KMS-11 (cell line): ENCODE measurements around the gene RFX8.

Experiments used
- H2AFZ ChIP-seq: fragments of 200-600 bp; sonication (generic); 2 replicates; pipeline ENCODE4 v1.6.1; 2016; ENCODE audit warnings: antibody characterized with exemption, mixed run types, low read depth
- H3K27ac ChIP-seq: fragments of 200-600 bp; sonication (generic); 2 replicates; pipeline ENCODE4 v1.6.1; 2016; ENCODE audit warnings: mild to moderate bottlenecking, mixed run types
- H3K27me3 ChIP-seq: fragments of 200-600 bp; sonication (generic); 2 replicates; pipeline ENCODE4 v1.6.1; 2017; ENCODE audit warnings: mild to moderate bottlenecking, low read depth, mixed run types, moderate library complexity; ENCODE audit not compliant: insufficient read depth
- H3K36me3 ChIP-seq: fragments of 200-600 bp; sonication (generic); 2 replicates; pipeline ENCODE4 v1.6.1; 2017; ENCODE audit warnings: mild to moderate bottlenecking, mixed run types; ENCODE audit not compliant: insufficient read depth
- H3K4me1 ChIP-seq: fragments of 200-600 bp; sonication (generic); 2 replicates; pipeline ENCODE4 v1.6.1; 2016; ENCODE audit warnings: mild to moderate bottlenecking, low read depth, mixed run types; ENCODE audit not compliant: poor library complexity, severe bottlenecking
- H3K4me2 ChIP-seq: fragments of 200-600 bp; sonication (generic); 2 replicates; pipeline ENCODE4 v1.7.0; 2016; ENCODE audit warnings: mild to moderate bottlenecking, mixed run types
- H3K4me3 ChIP-seq: fragments of 200-600 bp; sonication (generic); IDR thresholded peaks from 2 replicates; pipeline ENCODE4 v1.6.1; 2017; ENCODE audit warnings: low read depth, low read length, mixed read lengths; ENCODE audit not compliant: insufficient read depth
- H3K79me2 ChIP-seq: fragments of 200-600 bp; sonication (generic); 2 replicates; pipeline ENCODE4 v1.6.1; 2016; ENCODE audit warnings: low read depth, mixed run types; ENCODE audit not compliant: insufficient read depth
- H3K9ac ChIP-seq: fragments of 200-600 bp; sonication (generic); 2 replicates; pipeline ENCODE4 v1.6.1; 2016; ENCODE audit warnings: mild to moderate bottlenecking, mixed run types
- H4K20me1 ChIP-seq: fragments of 200-600 bp; sonication (generic); 2 replicates; pipeline ENCODE4 v1.6.1; 2016; ENCODE audit warnings: mild to moderate bottlenecking, mixed run types; ENCODE audit not compliant: insufficient read depth
- CTCF ChIP-seq: fragments of 200-600 bp; sonication (generic); conservative IDR thresholded peaks from 2 replicates; pipeline ENCODE4 v1.6.1; 2017; ENCODE audit warnings: low read depth, mild to moderate bottlenecking, antibody characterized with exemption, low read length, moderate library complexity, mixed read lengths

The RFX8 gene

GRCh38 chr2:101492936-101493473 lies 18.1 kb upstream of the RFX8 start:
- H3K36me3 ChIP-seq, result no peaks in the 10 kb centered on the region
- no peak overlapping the region for H2AFZ ChIP-seq
- no peak overlapping the region for H3K27ac ChIP-seq
- no peak overlapping the region for H3K9ac ChIP-seq
- no peaks in the 10 kb centered on the region for H3K27me3 ChIP-seq
- H3K79me2 ChIP-seq, result no peaks in the 10 kb centered on the region
- H4K20me1 ChIP-seq, result no peaks in the 10 kb centered on the region
- no peaks in the 10 kb centered on the region for H3K4me1 ChIP-seq
- no peak overlapping the region for H3K4me2 ChIP-seq
- no peak for TF ChIP-seq CTCF
- H3K4me3 ChIP-seq, result no peak overlapping the region

- H3K27me3 ChIP-seq, result no peaks in the 10 kb centered on the region
- H3K4me2 ChIP-seq, result no peak overlapping the region
- no peak overlapping the region for H3K27ac ChIP-seq
- H2AFZ ChIP-seq, result no peak overlapping the region
- H3K36me3 ChIP-seq, result no peaks in the 10 kb centered on the region
- H3K79me2 ChIP-seq, result no peaks in the 10 kb centered on the region
- no peak overlapping the region for H3K4me3 ChIP-seq
- H4K20me1 ChIP-seq, result no peaks in the 10 kb centered on the region
- H3K9ac ChIP-seq, result no peak overlapping the region
- no peak for TF ChIP-seq CTCF
- no peaks in the 10 kb centered on the region for H3K4me1 ChIP-seq
These were observed 12.1 kb upstream of the RFX8 start for GRCh38 chr2:101486994-101487393.

- Histone ChIP-seq H3K36me3 (no peaks in the 10 kb centered on the region), H4K20me1 (no peaks in the 10 kb centered on the region), H3K4me1 (no peaks in the 10 kb centered on the region), H3K9ac (no peak overlapping the region), H3K79me2 (no peaks in the 10 kb centered on the region), H3K4me2 (no peak overlapping the region), H3K27me3 (no peaks in the 10 kb centered on the region), H2AFZ (no peak overlapping the region), H3K4me3 (no peak overlapping the region), H3K27ac (no peak overlapping the region)
- no peak for TF ChIP-seq CTCF
These were observed 11.4 kb upstream of the RFX8 start for GRCh38 chr2:101486258-101486701.

- no peak overlapping the region for H3K9ac ChIP-seq
- H3K79me2 ChIP-seq, result no peaks in the 10 kb centered on the region
- H4K20me1 ChIP-seq, result no peaks in the 10 kb centered on the region
- H2AFZ ChIP-seq, result no peak overlapping the region
- no peaks in the 10 kb centered on the region for H3K36me3 ChIP-seq
- no peak overlapping the region for H3K4me2 ChIP-seq
- no peak overlapping the region for H3K4me3 ChIP-seq
- no peak for TF ChIP-seq CTCF
- no peaks in the 10 kb centered on the region for H3K27me3 ChIP-seq
- H3K27ac ChIP-seq, result no peak overlapping the region
- no peaks in the 10 kb centered on the region for H3K4me1 ChIP-seq
These were observed 10.9 kb upstream of the RFX8 start for GRCh38 chr2:101485856-101486255.
